ENCODE data around the gene C22orf23.

Gene C22orf23

GRCh38 chr22:37925330-37925729 lies 28.1 kb downstream of the C22orf23 start:
- no peak for DNase-seq (ENCODE audit: low spot score)

- DNase-seq (ENCODE audit: low spot score), result no peak
Measured at GRCh38 chr22:37924386-37925065, 28.9 kb downstream of the C22orf23 start.

DNA sequence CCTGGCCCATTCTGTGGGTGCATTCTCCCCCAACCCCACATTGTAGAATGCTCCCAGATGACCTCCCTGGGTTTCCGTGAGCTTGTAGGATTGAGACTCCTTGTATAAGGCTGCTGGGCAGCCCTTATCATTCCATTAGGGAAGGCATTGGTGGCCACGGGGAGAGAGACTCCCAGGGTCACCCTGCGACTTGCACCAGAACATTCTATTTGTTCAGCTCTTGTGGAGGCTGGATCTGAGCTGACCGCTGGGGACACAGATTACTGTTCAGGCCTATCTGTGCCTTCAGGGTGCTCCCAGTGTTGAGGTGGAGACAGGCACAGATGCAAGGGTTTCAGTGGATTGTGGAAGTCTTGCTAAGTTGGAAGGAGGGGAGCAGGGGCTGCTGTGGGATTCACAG lies 29.5 kb downstream of the C22orf23 start:
- no peak for DNase-seq (ENCODE audit: low spot score)

- no peak for DNase-seq (ENCODE audit: low spot score)
Measured at GRCh38 chr22:37922191-37922590, 31.2 kb downstream of the C22orf23 start.

DNA sequence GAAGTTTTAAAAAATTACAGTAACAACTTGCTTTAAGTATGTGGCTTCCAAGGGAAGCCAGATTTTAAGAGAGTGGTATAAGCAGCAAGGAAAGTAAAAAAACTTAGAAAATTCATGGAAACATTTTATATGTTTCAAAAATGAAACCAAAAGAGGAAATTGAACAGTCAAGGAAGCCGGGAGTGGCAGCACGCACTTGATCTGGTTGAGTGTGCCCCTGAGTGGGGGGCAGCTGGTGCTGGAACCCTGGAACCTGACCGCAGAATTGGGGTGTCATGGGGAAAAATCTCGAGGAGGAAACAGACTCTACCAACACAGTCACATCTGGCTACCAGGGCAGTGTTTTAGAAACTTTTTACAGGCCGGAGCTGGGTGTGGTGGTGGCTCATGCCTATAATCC lies 33.3 kb downstream of the C22orf23 start:
- no peak for DNase-seq (ENCODE audit: low spot score)

DNA sequence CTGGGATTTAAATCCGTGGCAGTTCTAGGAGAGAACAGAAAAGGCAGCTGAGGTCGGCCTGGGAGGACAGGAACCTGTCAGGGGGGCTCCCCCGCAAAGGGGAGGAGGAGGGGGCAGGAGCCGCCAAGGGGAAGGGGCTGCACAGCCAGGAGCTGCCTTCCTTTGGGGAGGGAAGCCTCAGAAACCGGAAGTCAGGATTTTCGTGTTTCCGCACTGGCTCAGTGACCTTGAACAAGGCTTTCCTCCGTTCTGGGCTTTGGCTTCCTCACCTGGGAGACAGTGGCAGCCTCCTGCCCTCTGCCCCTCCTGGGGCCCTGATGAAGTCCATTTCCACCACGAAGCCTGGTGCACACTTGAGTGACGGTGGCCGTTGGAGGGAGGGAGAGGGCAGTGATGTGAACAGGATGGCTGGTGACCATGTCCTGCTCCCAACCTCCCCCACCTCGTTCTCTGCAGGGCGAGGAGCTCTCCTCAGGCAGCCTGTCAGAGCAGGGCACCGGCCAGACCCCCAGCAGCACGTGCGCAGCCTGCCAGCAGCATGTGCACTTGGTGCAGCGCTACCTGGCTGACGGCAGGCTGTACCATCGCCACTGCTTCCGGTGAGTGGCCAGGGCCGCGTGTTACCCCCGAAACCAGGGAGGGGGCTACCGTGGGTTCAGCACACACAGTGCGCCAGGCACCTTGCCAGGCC lies 34.7 kb downstream of the C22orf23 start:
- DNase-seq (ENCODE audit: low spot score), result no peak

GRCh38 chr22:37917874-37918548 lies 35.4 kb downstream of the C22orf23 start:
- no peak for DNase-seq (ENCODE audit: low spot score)

- DNase-seq (ENCODE audit: low spot score), result no peak
Measured at GRCh38 chr22:37916311-37916710, 37.1 kb downstream of the C22orf23 start.

GRCh38 chr22:37913233-37913721 lies 40.1 kb downstream of the C22orf23 start:
- DNase-seq (ENCODE audit: low spot score), result no peak

GRCh38 chr22:37912171-37912570 lies 41.2 kb downstream of the C22orf23 start:
- no peak for DNase-seq (ENCODE audit: low spot score)

DNA sequence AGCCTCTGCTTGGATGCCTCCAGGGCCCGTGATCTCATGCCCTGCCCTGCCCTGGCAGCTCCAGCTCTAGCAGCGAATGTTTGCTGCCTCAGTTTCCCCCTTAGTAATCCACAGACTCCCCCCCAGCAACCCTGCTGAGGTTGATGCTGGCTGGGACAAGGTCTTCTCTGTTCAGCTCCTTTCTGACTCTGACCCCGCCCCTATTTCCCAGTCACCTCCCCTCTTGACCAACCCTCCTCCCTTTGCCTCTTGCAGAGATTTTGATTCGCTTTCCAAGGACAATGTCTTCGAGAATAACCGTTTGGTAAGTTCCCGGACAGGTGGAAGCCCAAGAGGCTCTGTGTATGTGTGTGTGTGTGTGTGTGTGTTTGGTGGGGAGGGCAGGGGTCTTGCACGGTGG lies 41.7 kb downstream of the C22orf23 start:
- no peak for DNase-seq (ENCODE audit: low spot score)

DNA sequence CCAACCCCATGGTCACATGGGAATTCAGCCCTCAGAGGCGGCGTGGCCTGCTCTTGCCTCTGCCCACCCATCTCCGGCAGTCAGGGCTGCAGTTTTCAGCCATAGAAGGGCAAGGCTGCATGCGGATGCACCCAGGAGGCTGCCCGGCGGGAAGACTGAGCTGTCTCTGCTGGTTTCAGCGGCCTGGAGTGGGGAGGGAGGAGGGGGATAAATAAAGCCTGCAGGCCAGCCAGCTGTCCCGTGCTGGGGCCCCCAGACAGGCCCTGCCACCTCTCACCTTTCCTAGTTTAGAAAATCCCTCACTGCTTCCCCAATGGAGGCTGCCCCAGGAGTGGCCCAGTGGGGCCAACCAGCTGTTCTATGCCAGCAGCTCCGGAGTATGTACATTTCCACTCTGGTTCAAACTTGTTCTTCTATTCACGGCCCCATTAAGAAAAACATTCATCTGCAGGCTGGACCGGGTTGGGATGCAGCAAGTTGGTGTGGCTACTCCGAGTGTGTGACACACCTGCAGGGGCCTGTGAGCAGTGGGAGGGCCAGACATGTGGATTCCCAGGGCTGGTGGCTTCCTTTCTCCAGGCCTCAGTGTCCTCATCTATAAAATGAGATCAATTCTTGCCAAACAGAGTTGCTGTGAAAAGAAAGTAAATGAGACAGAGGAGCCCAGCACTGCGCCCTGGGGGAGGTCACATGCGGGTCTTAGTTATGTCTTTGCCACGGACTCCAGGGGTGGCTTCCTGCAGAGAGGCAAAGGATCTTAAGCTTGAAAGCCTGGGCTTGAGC lies 42.3 kb downstream of the C22orf23 start:
- DNase-seq (ENCODE audit: low spot score), result no peak

- DNase-seq (ENCODE audit: low spot score), result no peak
Measured at GRCh38 chr22:37909766-37910165, 43.6 kb downstream of the C22orf23 start.

DNA sequence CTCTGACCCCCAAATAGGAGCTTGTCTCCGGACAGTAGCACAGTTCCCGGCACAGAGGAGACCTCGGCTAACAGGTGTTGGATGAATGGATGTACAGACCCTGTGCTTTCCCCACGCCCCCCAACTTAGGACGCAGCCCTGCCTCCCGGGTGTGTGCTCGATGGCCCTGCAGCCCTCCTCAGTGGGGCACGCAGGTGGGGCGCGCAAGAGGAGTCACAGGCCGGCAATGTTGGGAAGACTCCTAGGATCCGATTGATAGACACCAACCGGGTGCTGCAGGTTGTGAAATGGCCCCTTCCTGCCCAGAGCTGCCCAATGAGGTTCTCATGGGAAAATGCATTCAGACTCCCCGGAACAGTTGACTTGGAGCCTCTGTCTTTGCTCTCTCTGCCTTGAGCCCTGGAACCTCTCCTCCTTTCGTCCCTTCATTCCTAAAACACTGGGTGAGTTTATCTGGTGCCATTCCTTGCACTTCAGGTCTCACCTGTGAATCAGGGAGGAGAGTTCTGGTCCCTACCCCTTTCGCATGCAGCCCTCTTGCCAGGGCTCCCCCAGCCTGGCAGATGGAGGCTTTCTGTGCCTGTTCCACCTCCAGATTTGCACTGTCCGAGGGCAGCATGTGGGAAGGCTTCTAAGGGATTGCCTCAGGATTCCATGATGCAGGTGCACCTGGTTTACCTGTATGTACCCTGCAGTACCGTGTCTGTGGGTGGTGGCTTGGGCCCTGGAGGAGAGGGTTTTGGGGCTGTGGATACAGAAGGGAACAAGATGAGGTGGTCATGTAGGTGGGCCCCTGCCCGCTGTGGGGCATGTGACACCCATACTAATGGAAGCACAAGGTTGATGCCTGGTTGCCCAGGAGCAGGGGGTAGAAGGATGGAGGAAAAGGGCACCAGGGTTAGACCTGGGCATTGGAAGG lies 46.1 kb downstream of the C22orf23 start:
- no peak for DNase-seq (ENCODE audit: low spot score)

- DNase-seq (ENCODE audit: low spot score), result peak; percentile 31
Measured at GRCh38 chr22:37906364-37907008, 46.9 kb downstream of the C22orf23 start.

- peak; percentile 56 for DNase-seq (ENCODE audit: low spot score)
Measured at GRCh38 chr22:37905534-37906363, 47.7 kb downstream of the C22orf23 start, which contains the start of gene MICALL1. Gene MICALL1 (plus strand): TSS chr22:37906297. CDS start chr22:37906423, 126 bp downstream.

DNA sequence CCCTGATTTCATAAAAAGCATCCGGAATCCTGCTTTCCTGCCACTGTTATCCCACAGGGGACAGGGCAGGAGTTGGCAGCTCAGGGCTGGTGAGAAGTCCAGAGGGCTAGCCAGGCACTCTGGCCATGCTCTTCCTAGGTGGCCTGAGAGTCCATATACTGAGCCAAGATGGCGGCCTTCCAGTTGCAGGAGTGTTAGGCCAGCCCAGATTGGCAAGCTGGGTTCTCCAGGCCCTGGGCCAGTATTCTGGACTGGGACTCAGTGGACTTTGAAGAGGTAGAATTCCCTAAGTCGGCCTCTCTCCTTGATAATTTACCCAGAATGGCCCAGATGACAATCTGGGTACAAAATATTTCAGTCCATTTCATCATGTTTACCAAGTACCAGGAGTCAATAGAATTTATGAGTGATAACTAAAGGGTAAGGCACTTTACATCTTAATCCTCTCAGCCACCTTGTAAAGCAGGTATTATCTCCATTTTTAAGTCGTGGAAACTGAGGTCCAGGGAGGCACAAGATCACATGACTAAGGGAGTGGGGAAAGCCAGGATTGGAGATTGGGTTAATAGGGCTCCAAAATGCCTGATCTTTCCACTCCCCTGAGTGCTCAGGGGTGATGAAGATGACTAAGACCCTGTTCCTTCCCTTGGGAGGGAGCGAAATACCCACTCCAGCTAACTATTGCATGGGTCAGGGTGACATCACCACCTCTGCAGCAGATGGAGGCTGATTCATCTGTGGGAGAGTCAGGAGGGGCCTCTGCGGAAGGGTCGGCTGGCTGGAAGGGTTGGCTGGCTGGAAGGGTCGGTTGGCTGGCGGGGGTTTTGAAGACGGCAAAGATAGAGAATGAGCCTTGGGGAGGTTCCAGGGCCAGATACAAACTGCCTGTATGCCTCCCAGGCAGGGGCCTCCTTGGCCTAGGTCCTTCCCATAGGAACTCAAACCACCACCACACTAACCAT lies 48.5 kb downstream of the C22orf23 start:
- DNase-seq (ENCODE audit: low spot score), result no peak

GRCh38 chr22:37898441-37899181 lies 54.8 kb downstream of the C22orf23 start:
- no peak for DNase-seq (ENCODE audit: low spot score)

Data from CD4-positive, alpha-beta T cell treated with Interleukin-2 at 100 ng/mL for 4 hours (primary cell).